Measurements from ENCODE around the gene NRROS.
"Not testable (repeated sequence)": the region's sequence is repeated elsewhere in the genome, so short reads cannot be mapped to it uniquely, and the experiment has no call there.

The NRROS gene

GRCh38 chr3:196639483-196640296 is at the start of gene NRROS:
NRROS (plus strand) TSS chr3:196639694; CDS start chr3:196654540, 14,846 bp downstream.
- DNase-seq: peak; percentile 58

- DNase-seq: no peak
Measured at GRCh38 chr3:196590279-196590678, 49.2 kb upstream of the NRROS start.

- no peak for DNase-seq
Measured at GRCh38 chr3:196596355-196596754, 43.1 kb upstream of the NRROS start.

DNA sequence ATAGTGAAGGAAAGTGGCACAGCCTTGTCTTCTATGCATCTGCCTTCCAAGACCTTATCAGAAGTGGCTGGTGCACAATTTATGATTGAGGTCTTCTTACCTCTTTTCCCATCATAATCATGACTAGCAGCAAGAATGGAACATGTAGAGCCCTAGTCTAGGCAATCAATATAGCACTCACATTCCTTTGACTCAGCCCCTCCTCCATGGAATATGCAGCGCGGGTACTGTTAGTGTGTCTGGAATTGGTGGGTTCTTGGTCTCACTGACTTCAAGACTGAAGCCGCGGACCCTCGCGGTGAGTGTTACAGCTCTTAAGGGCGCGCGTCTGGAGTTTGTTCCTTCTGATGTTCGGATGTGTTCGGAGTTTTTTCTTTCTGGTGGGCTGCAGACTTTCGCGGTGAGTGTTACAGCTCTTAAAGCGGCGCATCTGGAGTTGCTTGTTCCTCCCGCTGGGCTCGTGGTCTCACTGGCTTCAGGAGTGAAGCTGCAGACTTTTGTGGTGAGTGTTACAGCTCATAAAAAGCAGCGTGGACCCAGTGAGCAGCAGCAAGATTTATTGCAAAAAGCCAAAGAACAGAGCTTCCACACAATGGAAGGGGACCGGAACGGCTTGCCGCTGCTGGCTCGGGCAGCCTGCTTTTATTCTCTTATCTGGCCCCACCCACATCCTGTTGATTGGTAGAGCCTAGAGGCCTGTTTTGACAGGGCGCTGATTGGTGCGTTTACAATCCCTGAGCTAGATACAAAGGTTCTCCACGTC is 41.3 kb upstream of the NRROS start:
- peak; percentile 46 for DNase-seq

DNA sequence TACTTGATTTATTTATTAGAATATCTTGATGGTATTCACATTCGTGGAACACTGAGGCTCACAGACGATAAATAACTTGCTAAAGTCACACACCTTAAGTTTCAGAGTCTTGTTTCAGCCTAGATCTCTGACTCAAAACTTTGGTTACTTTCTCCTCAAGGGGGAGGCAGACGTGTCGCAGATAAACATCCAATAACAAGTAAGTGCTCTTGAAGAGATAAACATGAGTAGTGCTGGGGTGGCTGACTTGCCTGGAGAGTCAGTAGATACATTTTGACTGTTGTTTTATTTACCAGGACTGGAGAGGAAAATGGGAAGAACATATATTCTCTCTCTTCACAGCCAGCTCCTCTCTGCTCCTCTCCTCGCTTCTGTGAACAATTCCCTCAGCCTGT is 39.8 kb upstream of the NRROS start:
- no peak for DNase-seq

DNA sequence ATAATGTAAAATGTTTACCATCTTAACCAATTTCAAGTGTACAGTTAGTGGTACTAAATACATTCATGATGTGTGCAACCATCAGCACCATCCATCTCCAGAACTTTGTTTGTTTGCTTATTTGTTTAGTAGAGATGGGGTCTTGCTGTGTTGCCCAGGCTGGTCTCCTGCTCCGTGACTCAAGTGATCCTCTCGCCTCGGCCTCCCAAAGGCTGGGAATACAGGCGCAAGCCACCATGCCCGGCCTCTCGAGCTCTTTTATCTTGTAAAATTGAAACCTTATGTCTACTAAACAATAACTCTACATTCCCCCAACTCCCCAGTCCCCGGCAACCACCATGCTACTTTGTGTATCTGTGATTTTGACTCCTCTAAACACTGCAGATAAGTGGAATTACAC is 39.1 kb upstream of the NRROS start:
- DNase-seq: no peak

GRCh38 chr3:196602673-196603072 is 36.8 kb upstream of the NRROS start:
- no peak for DNase-seq

GRCh38 chr3:196603683-196604082 is 35.8 kb upstream of the NRROS start:
- DNase-seq: no peak

DNA sequence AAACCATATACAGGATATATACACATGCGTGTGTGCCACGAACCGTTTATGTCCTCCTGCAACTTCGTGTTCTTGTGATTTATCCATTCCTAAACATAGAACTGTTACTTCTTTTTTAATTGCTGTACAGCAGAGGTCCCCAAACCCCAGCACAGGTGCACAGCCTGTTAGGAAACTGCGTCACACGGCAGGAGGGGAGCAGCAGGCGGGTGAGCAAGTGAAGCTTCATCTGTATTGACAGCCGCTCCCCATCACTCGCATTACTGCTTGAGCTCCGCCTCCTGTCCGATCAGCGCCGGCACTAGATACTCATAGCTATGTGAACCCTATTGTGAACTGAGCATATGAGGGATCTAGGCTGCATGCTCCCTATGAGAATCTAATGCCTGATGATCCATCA is 34.9 kb upstream of the NRROS start:
- no peak for DNase-seq

DNA sequence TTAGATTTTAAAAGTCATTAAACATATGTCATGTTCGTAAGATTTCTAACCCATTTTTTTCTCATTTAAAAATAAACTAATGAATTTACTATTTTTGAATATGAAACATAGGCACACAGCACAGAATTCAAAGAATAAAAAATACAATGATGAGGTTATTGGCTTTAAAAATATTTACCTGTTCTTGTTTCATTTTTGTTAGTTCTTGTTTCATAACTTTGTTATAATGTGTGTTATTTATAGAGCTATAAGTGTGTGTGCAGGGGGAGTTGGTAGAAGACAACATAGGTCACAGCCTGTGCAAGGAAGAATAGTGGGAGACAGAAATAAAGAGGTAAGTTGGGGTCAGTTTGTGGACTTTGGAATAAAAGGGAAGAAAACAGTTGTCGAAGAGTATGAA is 30.8 kb upstream of the NRROS start:
- DNase-seq: no peak

DNA sequence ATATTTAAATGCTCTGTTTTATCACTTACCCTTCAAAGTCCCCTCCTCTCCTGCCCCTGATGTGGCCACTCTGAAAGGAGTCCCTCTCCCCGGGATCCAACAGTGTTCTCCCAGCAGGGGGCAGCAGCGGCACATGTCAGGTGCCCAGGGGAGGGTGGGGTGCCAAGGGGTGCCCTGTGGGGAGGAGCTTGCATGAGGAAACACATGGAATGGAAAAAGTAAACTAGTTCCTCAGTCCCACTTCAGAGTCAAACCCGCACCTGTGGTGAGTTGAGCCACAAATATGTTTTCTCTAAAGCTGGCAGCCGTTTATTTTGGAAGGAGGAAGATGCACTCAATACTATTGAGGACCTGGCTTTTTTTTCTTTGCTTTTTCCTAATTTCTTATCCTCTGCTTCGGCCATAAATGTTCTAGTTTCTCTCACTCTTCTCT is 30.1 kb upstream of the NRROS start:
- peak; percentile 97 for DNase-seq

DNA sequence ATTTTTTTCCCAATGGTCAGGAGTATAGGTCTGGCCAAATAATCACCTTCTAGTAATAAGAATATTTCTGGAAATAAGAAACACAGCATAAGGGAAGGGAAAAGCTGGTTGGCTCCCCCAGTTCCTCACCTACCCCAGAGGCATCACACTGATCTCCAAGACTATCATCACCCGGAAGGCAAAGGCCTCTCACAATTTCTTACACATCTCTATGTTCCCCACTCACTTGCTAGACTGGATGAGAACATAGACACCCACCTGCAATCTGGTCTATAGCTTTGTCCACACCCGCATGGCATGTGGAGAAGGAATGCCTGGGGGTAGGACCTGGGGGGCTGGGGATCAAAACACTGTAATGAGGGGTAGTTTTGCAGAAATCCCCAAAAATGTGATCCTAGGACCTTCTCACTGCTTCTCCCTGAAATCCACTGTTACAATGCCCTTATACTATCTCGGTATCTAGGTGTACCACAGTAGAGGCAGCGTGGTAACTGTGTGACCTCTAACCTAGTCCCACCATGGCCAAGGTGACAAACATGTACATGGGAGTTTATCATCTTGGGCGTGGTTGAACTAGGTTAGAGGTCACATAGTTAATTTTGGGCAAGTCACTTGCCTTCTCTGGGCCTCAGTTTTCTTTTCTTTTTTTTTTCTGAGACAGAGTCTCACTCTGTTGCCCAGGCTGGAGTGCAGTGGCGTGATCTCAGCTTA is 29.5 kb upstream of the NRROS start:
- no peak for DNase-seq

- DNase-seq: no peak
Measured at GRCh38 chr3:196611761-196612483, 27.6 kb upstream of the NRROS start.

GRCh38 chr3:196615234-196615633 is 24.3 kb upstream of the NRROS start:
- not testable (repeated sequence) for DNase-seq

- DNase-seq: peak; percentile 83
Measured at GRCh38 chr3:196617256-196617655, 22.2 kb upstream of the NRROS start.

- no peak for DNase-seq
Measured at GRCh38 chr3:196619223-196619622, 20.3 kb upstream of the NRROS start.

GRCh38 chr3:196619627-196620026 is 19.9 kb upstream of the NRROS start:
- not testable (repeated sequence) for DNase-seq

GRCh38 chr3:196620161-196620604 is 19.3 kb upstream of the NRROS start:
- DNase-seq: peak; percentile 97

GRCh38 chr3:196620684-196621083 is 18.8 kb upstream of the NRROS start:
- DNase-seq: no peak

DNA sequence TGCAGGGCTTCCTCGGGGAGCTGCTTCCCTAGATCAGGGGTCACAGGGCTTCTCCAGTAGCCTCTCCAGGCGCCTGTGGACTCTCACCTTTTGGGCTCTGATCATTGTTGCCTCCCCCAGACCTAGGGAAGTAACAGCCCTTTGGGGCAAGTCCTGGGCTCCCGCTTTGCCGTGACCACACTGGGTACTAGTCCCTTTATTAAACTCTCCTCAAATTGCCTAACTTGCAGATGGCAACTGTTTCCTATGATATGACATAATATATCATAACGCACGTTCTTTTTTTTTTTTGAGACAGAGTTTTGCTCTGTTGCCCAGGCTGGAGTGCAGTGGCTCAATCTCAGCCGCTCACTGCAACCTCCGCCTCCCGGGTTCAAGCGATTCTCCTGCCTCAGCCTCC is 17.9 kb upstream of the NRROS start:
- peak; percentile 25 for DNase-seq

DNA sequence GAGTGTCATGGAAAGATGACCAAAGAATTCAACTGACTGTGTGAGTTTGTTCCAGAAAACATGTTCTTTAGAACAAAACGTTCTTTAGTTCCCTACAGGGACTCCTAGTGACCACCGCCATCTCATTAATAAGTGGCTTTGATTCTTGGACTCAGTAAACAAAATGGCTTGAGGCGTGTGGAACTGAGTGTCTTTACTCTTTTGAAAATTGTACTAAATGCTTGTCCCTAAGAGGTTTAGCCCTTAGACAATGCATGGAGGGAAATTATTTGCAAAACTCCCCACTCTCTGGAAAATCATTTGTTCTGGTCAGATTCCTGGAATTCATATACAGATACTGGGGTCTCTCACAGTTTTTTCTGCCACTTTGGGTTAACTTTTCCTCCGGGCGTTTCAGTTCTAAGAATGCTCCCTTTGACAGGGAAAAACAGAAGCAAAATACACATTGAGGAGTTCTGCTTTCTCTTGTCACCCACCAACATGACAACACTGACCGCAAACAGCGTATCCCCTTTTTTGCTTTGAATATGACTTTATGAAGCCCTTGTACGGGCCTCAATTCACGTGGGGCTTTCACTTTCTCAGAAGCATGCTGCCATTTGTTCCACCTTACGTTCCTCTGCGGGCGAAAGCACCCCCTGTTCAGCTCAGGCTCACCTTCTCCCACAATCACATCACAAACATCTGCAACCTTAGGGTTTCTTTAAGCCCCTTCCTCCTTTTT is 15.3 kb upstream of the NRROS start:
- DNase-seq: peak; percentile 96

GRCh38 chr3:196624907-196625306 is 14.6 kb upstream of the NRROS start:
- peak; percentile 97 for DNase-seq

Data from MV-4-11 (cell line).